ENCODE measurements around the gene DNAH3. TPM values are rescaled to one million over a fixed set of nuclear protein-coding genes. Genes with fewer than 3 reads are reported as not detected.
"Not testable (repeated sequence)": the region's sequence is repeated elsewhere in the genome, so short reads cannot be mapped to it uniquely, and the experiment has no call there.

DNAH3 gene
- total RNA-seq, 1 donor from 2014 or later: not detected

- H3K27me3 Mint-ChIP-seq (ENCODE audit: unreplicated experiment): peaks cover 6% of the 10 kb centered on the region
- no peaks in the 10 kb centered on the region for H3K36me3 Mint-ChIP-seq (ENCODE audit: unreplicated experiment)
- H3K4me3 Mint-ChIP-seq (ENCODE audit: unreplicated experiment): no peak overlapping the region
- peaks cover 5% of the 10 kb centered on the region for H3K4me1 Mint-ChIP-seq (ENCODE audit: low read depth, unreplicated experiment)
- no peak for DNase-seq
- peaks cover 1% of the 10 kb centered on the region for H3K9me3 Mint-ChIP-seq (ENCODE audit: unreplicated experiment)
- H3K27ac Mint-ChIP-seq (ENCODE audit: unreplicated experiment): no peak overlapping the region
- TF ChIP-seq, protein P1, sequence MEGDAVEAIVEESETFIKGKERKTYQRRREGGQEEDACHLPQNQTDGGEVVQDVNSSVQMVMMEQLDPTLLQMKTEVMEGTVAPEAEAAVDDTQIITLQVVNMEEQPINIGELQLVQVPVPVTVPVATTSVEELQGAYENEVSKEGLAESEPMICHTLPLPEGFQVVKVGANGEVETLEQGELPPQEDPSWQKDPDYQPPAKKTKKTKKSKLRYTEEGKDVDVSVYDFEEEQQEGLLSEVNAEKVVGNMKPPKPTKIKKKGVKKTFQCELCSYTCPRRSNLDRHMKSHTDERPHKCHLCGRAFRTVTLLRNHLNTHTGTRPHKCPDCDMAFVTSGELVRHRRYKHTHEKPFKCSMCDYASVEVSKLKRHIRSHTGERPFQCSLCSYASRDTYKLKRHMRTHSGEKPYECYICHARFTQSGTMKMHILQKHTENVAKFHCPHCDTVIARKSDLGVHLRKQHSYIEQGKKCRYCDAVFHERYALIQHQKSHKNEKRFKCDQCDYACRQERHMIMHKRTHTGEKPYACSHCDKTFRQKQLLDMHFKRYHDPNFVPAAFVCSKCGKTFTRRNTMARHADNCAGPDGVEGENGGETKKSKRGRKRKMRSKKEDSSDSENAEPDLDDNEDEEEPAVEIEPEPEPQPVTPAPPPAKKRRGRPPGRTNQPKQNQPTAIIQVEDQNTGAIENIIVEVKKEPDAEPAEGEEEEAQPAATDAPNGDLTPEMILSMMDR (IDR thresholded peaks at IDR 0.05; ENCODE audit: partially characterized antibody, unreplicated experiment): no peak
These were observed 92.8 kb downstream of the DNAH3 start for GRCh38 chr16:21057875-21058274.

DNA sequence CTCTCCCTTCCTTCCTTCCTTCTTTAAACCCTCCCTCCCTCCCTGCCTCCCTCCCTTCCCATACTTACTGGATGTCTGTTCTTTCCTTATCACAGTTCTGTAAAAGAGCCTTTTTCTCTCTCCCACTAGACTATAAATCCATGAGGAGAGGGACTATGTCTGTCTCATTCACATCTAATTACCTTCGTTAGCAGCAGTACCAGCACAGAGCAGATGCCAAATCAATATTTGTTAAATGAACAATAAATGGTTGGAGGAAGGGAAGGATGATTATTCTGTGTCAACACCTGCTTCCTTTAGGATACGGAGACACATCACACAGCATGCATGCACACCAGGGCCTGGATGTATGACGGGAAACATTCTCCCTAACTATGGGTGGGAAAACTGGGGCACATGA is 94.2 kb downstream of the DNAH3 start:
- TF ChIP-seq, protein P1 (IDR thresholded peaks at IDR 0.05; ENCODE audit: partially characterized antibody, unreplicated experiment): no peak
- peak overlapping the region; percentile 49 for H3K27ac Mint-ChIP-seq (ENCODE audit: unreplicated experiment)

GRCh38 chr16:21055738-21056137 is 94.9 kb downstream of the DNAH3 start:
- not testable (repeated sequence) for H3K9me3 Mint-ChIP-seq (ENCODE audit: unreplicated experiment); H3K4me3 Mint-ChIP-seq (ENCODE audit: unreplicated experiment); H3K36me3 Mint-ChIP-seq (ENCODE audit: unreplicated experiment); H3K27me3 Mint-ChIP-seq (ENCODE audit: unreplicated experiment); DNase-seq; H3K4me1 Mint-ChIP-seq (ENCODE audit: low read depth, unreplicated experiment)
- peak overlapping the region; percentile 26 for H3K27ac Mint-ChIP-seq (ENCODE audit: unreplicated experiment)

More for the DNA sequence above, 94.2 kb downstream of the DNAH3 start:
- Mint-ChIP-seq H3K27me3 (ENCODE audit: unreplicated experiment) (peaks cover 4% of the 10 kb centered on the region), H3K4me1 (ENCODE audit: low read depth, unreplicated experiment) (peaks cover 5% of the 10 kb centered on the region), H3K9me3 (ENCODE audit: unreplicated experiment) (no peaks in the 10 kb centered on the region), H3K36me3 (ENCODE audit: unreplicated experiment) (no peaks in the 10 kb centered on the region), H3K4me3 (ENCODE audit: unreplicated experiment) (no peak overlapping the region)
- no peak for DNase-seq

DNA sequence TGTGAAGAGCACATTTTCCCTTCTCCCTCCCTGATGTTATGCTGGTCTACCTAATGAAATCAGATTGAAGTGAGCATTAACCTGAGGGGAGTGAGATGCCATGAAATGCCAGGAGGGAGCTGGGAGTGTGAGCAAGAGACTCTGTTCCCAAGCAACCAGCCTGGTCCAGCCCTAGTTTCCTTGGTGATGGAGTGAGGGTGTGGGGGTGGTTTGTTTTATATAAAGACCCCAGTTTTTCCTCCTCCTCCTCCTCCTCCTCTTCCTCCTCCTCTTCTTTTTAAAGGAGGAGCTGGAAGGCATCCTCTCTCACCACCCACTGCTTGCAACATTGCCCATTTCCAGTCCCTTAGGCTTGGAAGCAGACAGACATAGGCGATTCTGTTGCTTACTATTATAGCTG is 97.1 kb downstream of the DNAH3 start:
- Mint-ChIP-seq H3K9me3 (ENCODE audit: unreplicated experiment) (peaks cover 3% of the 10 kb centered on the region), H3K4me3 (ENCODE audit: unreplicated experiment) (no peak overlapping the region), H3K27me3 (ENCODE audit: unreplicated experiment) (peaks cover 4% of the 10 kb centered on the region), H3K4me1 (ENCODE audit: low read depth, unreplicated experiment) (peaks cover 5% of the 10 kb centered on the region), H3K27ac (ENCODE audit: unreplicated experiment) (no peak overlapping the region), H3K36me3 (ENCODE audit: unreplicated experiment) (no peaks in the 10 kb centered on the region)
- TF ChIP-seq, protein P1 (IDR thresholded peaks at IDR 0.05; ENCODE audit: partially characterized antibody, unreplicated experiment): no peak
- DNase-seq: no peak

DNA sequence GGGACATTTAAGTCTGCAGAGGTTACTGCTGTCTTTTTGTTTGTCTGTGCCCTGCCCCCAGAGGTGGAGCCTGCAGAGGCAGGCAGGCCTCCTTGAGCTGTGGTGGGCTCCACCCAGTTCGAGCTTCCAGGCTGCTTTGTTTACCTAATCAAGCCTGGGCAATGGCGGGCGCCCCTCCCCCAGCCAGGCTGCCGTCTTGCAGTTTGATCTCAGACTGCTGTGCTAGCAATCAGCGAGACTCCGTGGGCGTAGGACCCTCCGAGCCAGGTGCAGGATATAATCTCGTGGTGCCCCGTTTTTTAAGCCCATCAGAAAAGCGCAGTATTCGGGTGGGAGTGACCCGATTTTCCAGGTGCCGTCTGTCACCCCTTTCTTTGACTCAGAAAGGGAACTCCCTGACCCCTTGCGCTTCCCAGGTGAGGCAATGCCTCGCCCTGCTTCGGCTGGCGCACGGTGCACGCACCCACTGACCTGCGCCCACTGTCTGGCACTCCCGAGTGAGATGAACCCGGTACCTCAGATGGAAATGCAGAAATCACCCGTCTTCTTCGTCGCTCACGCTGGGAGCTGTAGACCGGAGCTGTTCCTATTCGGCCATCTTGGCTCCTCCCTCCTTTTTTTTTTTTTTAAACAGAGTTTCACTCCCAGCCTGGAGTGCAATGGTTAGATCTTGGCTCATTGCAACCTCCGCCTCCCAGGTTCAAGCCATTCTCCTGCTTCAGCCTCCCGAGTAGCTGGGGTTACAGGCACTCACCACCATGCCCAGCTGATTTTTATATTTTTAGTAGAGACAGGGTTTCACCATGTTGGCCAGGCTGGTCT is 102.3 kb downstream of the DNAH3 start:
- H3K4me3 Mint-ChIP-seq (ENCODE audit: unreplicated experiment); H3K36me3 Mint-ChIP-seq (ENCODE audit: unreplicated experiment); H3K27me3 Mint-ChIP-seq (ENCODE audit: unreplicated experiment); H3K4me1 Mint-ChIP-seq (ENCODE audit: low read depth, unreplicated experiment); H3K27ac Mint-ChIP-seq (ENCODE audit: unreplicated experiment); H3K9me3 Mint-ChIP-seq (ENCODE audit: unreplicated experiment): not testable (repeated sequence)
- peak; percentile 27 for DNase-seq

DNA sequence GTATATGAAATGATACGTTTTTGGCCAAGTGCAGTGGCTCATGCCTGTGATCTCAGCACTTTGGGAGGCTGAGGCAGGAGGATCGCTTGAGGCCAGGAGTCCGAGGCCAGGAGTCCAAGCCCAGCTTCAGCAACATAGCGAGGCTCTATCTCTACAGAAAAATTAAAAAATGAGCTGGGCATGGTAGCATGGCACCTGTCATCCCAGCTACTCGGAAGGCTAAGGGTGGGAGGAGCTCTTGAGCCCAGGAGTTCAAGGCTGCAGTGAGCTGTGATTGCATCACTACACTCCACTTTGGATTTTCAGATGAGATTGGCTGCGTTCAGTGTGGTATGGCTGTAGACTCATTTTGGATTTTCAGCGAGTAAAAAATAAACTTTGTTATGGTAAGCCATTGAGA is 112.4 kb downstream of the DNAH3 start:
- DNase-seq: no peak
- H3K4me1 Mint-ChIP-seq (ENCODE audit: low read depth, unreplicated experiment): no peaks in the 10 kb centered on the region
- no peaks in the 10 kb centered on the region for H3K27me3 Mint-ChIP-seq (ENCODE audit: unreplicated experiment)
- no peaks in the 10 kb centered on the region for H3K9me3 Mint-ChIP-seq (ENCODE audit: unreplicated experiment)
- no peaks in the 10 kb centered on the region for H3K36me3 Mint-ChIP-seq (ENCODE audit: unreplicated experiment)
- H3K4me3 Mint-ChIP-seq (ENCODE audit: unreplicated experiment): no peak overlapping the region
- TF ChIP-seq, protein P1 (IDR thresholded peaks at IDR 0.05; ENCODE audit: partially characterized antibody, unreplicated experiment): no peak
- no peak overlapping the region for H3K27ac Mint-ChIP-seq (ENCODE audit: unreplicated experiment)

All from glutamatergic neuron (in vitro differentiated cells).